Muscle of back (tissue), 10 donors: Measurements from ENCODE around the gene KIAA1958. TPM values are rescaled to one million over a fixed set of nuclear protein-coding genes. Genes with fewer than 3 reads are reported as not detected.

ENCODE experiments used
- polyA plus RNA-seq, 10 donors: library from polyadenylated mRNA; unstranded; fragments of 120-200 nt; gene quantifications; one replicate each; pipeline ENCODE4 v1.2.1, GENCODE V29; 2013; ENCODE audit not compliant: insufficient read length in 10 of 10

Gene KIAA1958
- polyA plus RNA-seq, 10 donors, result 3.0 to 4.5 (median 4.0) TPM

Other genes with a start within 250 kb of the KIAA1958 start
- gene PTBP3, start 153.2 kb upstream of the KIAA1958 start, polyA plus RNA-seq, result 10 to 100 TPM; 12.4 to 23.3 (median 19.2) TPM
- 10 to 100 TPM; 58.9 to 79.8 (median 68.5) TPM for gene HSDL2, start 106.7 kb upstream of the KIAA1958 start, polyA plus RNA-seq
- 10 to 100 TPM; 11.9 to 20.1 (median 15.6) TPM for gene INIP, start 231.3 kb downstream of the KIAA1958 start, polyA plus RNA-seq